ENCODE results near the gene BNC2. TPM values are rescaled to one million over a fixed set of nuclear protein-coding genes. Genes with fewer than 3 reads are reported as not detected.

The BNC2 gene
- total RNA-seq, 1 experiment from 2014 or later, result 5.7 TPM

GRCh38 chr9:16661816-16662215 lies 208.7 kb downstream of the BNC2 start:
- POLR2A ChIA-PET, result no interaction called here
- BruUV-seq (replicated peaks), result no TSS peak
- no peaks in the 10 kb centered on the region for H3K27me3 ChIP-seq (ENCODE audit: control insufficient read depth, insufficient read depth, low read length)

GRCh38 chr9:16659096-16659495 lies 211.4 kb downstream of the BNC2 start:
- Histone ChIP-seq H3K27ac (ENCODE audit: low read length) (no peak overlapping the region), H3K9me3 (ENCODE audit: control insufficient read depth, insufficient read depth, low read depth, low read length) (no peaks in the 10 kb centered on the region), H3K36me3 (ENCODE audit: control insufficient read depth, insufficient read depth, low read length) (no peaks in the 10 kb centered on the region), H3K4me1 (ENCODE audit: control insufficient read depth, insufficient read depth, low read length) (no peaks in the 10 kb centered on the region), H3K4me3 (ENCODE audit: low read depth in 2 of 2, low read length in 2 of 2) (no peak overlapping the region), H3K27me3 (ENCODE audit: control insufficient read depth, insufficient read depth, low read length) (no peaks in the 10 kb centered on the region)
- BruUV-seq (replicated peaks), result no TSS peak
- ChIA-PET POLR2A (no interaction called here), CTCF (no interaction called here)
- intact Hi-C loops (cut with micrococcal nuclease; ENCODE audit: unreplicated experiment), result no loop called here
- TF ChIP-seq REST (IDR thresholded peaks at IDR 0.05; ENCODE audit: insufficient read depth in 1 of 2, low read depth in 2 of 2, low read length in 1 of 2) (no peak), POLR2AphosphoS5 (IDR thresholded peaks at IDR 0.05; ENCODE audit: low read depth, low read length) (no peak), SIN3A (IDR thresholded peaks at IDR 0.05; ENCODE audit: borderline replicate concordance, insufficient read depth, low read depth, low read length) (no peak), CTCF (IDR thresholded peaks at IDR 0.05) (no peak), TCF7L2 (IDR thresholded peaks at IDR 0.05; ENCODE audit: low read depth, low read length) (no peak)
- ATAC-seq (no peak), DNase-seq (ENCODE audit: low read depth, low spot score) (no peak)
- in situ Hi-C loops (cut with HindIII; ENCODE audit: low pct_unique_long_range_greater_than_20kb, low sequenced_read_pairs), result no loop called here

More at GRCh38 chr9:16661816-16662215, 208.7 kb downstream of the BNC2 start:
- DNase-seq (ENCODE audit: low read depth, low spot score) (no peak), ATAC-seq (no peak)
- in situ Hi-C loops (cut with HindIII; ENCODE audit: low pct_unique_long_range_greater_than_20kb, low sequenced_read_pairs) (no loop called here), intact Hi-C loops (cut with micrococcal nuclease; ENCODE audit: unreplicated experiment) (no loop called here)
- no peak overlapping the region for H3K27ac ChIP-seq (ENCODE audit: low read length)
- no peak for TF ChIP-seq TCF7L2 (IDR thresholded peaks at IDR 0.05; ENCODE audit: low read depth, low read length)
- TF ChIP-seq CTCF (IDR thresholded peaks at IDR 0.05), result no peak
- no peak for TF ChIP-seq REST (IDR thresholded peaks at IDR 0.05; ENCODE audit: insufficient read depth in 1 of 2, low read depth in 2 of 2, low read length in 1 of 2)
- no peak for TF ChIP-seq POLR2AphosphoS5 (IDR thresholded peaks at IDR 0.05; ENCODE audit: low read depth, low read length)
- no peak for TF ChIP-seq SIN3A (IDR thresholded peaks at IDR 0.05; ENCODE audit: borderline replicate concordance, insufficient read depth, low read depth, low read length)
- CTCF ChIA-PET, result no interaction called here
- no peaks in the 10 kb centered on the region for H3K4me1 ChIP-seq (ENCODE audit: control insufficient read depth, insufficient read depth, low read length)
- H3K36me3 ChIP-seq (ENCODE audit: control insufficient read depth, insufficient read depth, low read length), result no peaks in the 10 kb centered on the region
- H3K9me3 ChIP-seq (ENCODE audit: control insufficient read depth, insufficient read depth, low read depth, low read length), result no peaks in the 10 kb centered on the region
- no peak overlapping the region for H3K4me3 ChIP-seq (ENCODE audit: low read depth in 2 of 2, low read length in 2 of 2)

All from Panc1 (cell line).